ENCODE data around the gene BCL11B.

GRCh38 chr14:99271951-99272631 lies at the start of gene BCL11B:
- TF ChIP-seq CTCF (IDR thresholded peaks at IDR 0.05) = peak in 5 of 6 experiments; percentile 18 to 64 (median 61)
- peak; percentile 71 to 83 for TF ChIP-seq POLR2A (IDR thresholded peaks at IDR 0.05)

Measured in Peyer's patch (tissue), 4 donors.